ENCODE measurements around the gene TMEM42.

The TMEM42 gene

GRCh38 chr3:44910693-44911092, 49.0 kb downstream of the TMEM42 start:
- no peak for DNase-seq (ENCODE audit: low read depth)

- DNase-seq (ENCODE audit: low read depth) = peak; percentile 65
These were observed 52.3 kb downstream of the TMEM42 start for GRCh38 chr3:44913868-44914468.

- no peak for DNase-seq (ENCODE audit: low read depth)
These were observed 53.2 kb downstream of the TMEM42 start for GRCh38 chr3:44914936-44915335.
